HepG2 (cell line): ENCODE data around the gene PTGIR. TPM values are rescaled to one million over a fixed set of nuclear protein-coding genes. Genes with fewer than 3 reads are reported as not detected.

Experiments used
- ATAC-seq: fragments of 200-7000 bp; cut with Tn5 transposase; 3 replicates; pipeline ENCODE4 v1.9.1; 2020; ENCODE audit warnings: mild to moderate bottlenecking, moderate library complexity
- BruUV-seq: library from RNA; stranded (reverse); fragments of 400-500 nt; replicated peaks from 2 replicates; lab custom pipeline; 2021; lab: Mats Ljungman, UMichigan
- CTCF ChIA-PET: fragments of 300-600 bp; formaldehyde crosslinking; extraction: SDS; loops from one replicate; lab custom pipeline; 2021; ENCODE audit warnings: low total read pairs, inconsistent platforms, low intra/inter-chr PET ratio; lab: Yijun Ruan, JAX
- POLR2A ChIA-PET: fragments of 350-600 bp; sonication (Branson Sonifier 250); formaldehyde crosslinking; loops from one replicate; lab custom pipeline; 2020; ENCODE audit warnings: antibody characterized with exemption, inconsistent platforms; lab: Yijun Ruan, JAX
- DNase-seq: peaks from one replicate; pipeline ENCODE4 v3.0.0-alpha.2; 2015; ENCODE audit warnings: low spot score
- FAIRE-seq: peaks from 3 replicates; lab custom pipeline; 2011; peaks lifted over from hg19 to GRCh38; lab: Jason Lieb, UNC
- H2AFZ ChIP-seq: one replicate; pipeline ENCODE4 v1.6.1; 2011; ENCODE audit warnings: low read length, inconsistent platforms
- H3K27ac ChIP-seq: fragments of 300-600 bp; 3 replicates; pipeline ENCODE4 v1.8.0; 2011; ENCODE audit warnings: mixed run types, mild to moderate bottlenecking, mixed read lengths, low read length, inconsistent platforms; ENCODE audit not compliant: insufficient read depth; ENCODE audit errors: extremely low read length
- H3K27me3 ChIP-seq, 2 experiments: fragments of 200-600 bp in 1 of 2; 2 replicates in 1 of 2; 3 replicates in 1 of 2; pipeline versions ENCODE4 v1.6.0 to v1.8.0; 2011; ENCODE audit warnings: low read length in 2 of 2, mild to moderate bottlenecking in 2 of 2, moderate library complexity in 2 of 2, inconsistent platforms in 1 of 2; ENCODE audit not compliant: insufficient read depth in 2 of 2, control insufficient read depth in 1 of 2
- H3K36me3 ChIP-seq, 2 experiments: fragments of 200-600 bp in 1 of 2; replicated peaks in 1 of 2; 2 replicates in 1 of 2; 3 replicates in 1 of 2; pipeline versions ENCODE4 v1.5.1 to v1.8.0; 2011; ENCODE audit warnings: low read length in 2 of 2, inconsistent platforms in 1 of 2; ENCODE audit not compliant: insufficient read depth in 2 of 2, control insufficient read depth in 1 of 2
- H3K4me1 ChIP-seq: 2 replicates; pipeline ENCODE4 v1.5.1; 2012; ENCODE audit warnings: low read length, inconsistent platforms; ENCODE audit not compliant: insufficient read depth
- H3K4me2 ChIP-seq: 2 replicates; pipeline ENCODE4 v1.6.0; 2011; ENCODE audit warnings: low read depth, low read length, inconsistent platforms
- H3K4me3 ChIP-seq, 3 experiments: fragments of 200-600 bp in 1 of 3; sonication (generic), shearing (Covaris generic) in 1 of 3; replicated peaks in 1 of 3; 2 replicates each; pipeline ENCODE4 v1.5.1; 2011 to 2016; ENCODE audit warnings: low read length in 3 of 3, inconsistent platforms in 2 of 3, low read depth in 2 of 3, mild to moderate bottlenecking in 2 of 3, control low read depth in 1 of 3, mixed read lengths in 1 of 3; ENCODE audit not compliant: insufficient read depth in 1 of 3
- H3K79me2 ChIP-seq: one replicate; pipeline ENCODE4 v1.6.1; 2011; ENCODE audit warnings: low read length, inconsistent platforms; ENCODE audit not compliant: insufficient read depth
- H3K9ac ChIP-seq: 2 replicates; pipeline ENCODE4 v1.6.0; 2011; ENCODE audit warnings: mild to moderate bottlenecking, low read depth, low read length, inconsistent platforms; ENCODE audit not compliant: insufficient read depth
- H3K9me3 ChIP-seq: 2 replicates; pipeline ENCODE4 v1.5.1; 2012; ENCODE audit warnings: mild to moderate bottlenecking, low read length
- H4K20me1 ChIP-seq: 2 replicates; pipeline ENCODE4 v1.6.0; 2011; ENCODE audit warnings: inconsistent platforms, mild to moderate bottlenecking, low read length, moderate library complexity; ENCODE audit not compliant: insufficient read depth
- AHR ChIP-seq: IDR thresholded peaks from 2 replicates; pipeline ENCODE4 v1.6.1; 2018; ENCODE audit warnings: missing genetic modification reagents, missing compliant biosample characterization
- ATRX ChIP-seq: sonication (generic); formaldehyde crosslinking; IDR thresholded peaks from 2 replicates; pipeline ENCODE4 v1.4.0; 2020; ENCODE audit warnings: missing genetic modification reagents, borderline replicate concordance
- CENPX ChIP-seq: sonication (generic); formaldehyde crosslinking; IDR thresholded peaks from 2 replicates; pipeline ENCODE4 v1.9.0; 2021; ENCODE audit warnings: mild to moderate bottlenecking, missing genetic modification reagents, moderate library complexity
- ESRRA ChIP-seq: sonication (generic); formaldehyde crosslinking; IDR thresholded peaks from 2 replicates; pipeline ENCODE4 v1.5.1; 2020; ENCODE audit warnings: mild to moderate bottlenecking, low read depth, missing genetic modification reagents
- GABPA ChIP-seq, 2 experiments: IDR thresholded peaks; 2 replicates each; pipeline ENCODE4 v1.6.1; 2011 to 2016; ENCODE audit warnings: low read depth in 2 of 2, low read length in 1 of 2, missing biosample characterization in 1 of 2, missing genetic modification characterization in 1 of 2
- MBNL3 ChIP-seq: fragments of 250-450 bp; sonication (Bioruptor Pico); conservative IDR thresholded peaks from 2 replicates; pipeline ENCODE4 v1.8.0; 2022; ENCODE audit warnings: mild to moderate bottlenecking, inconsistent platforms
- NFIB ChIP-seq: sonication (generic); formaldehyde crosslinking; IDR thresholded peaks from 2 replicates; pipeline ENCODE4 v1.9.0; 2021; ENCODE audit warnings: missing genetic modification reagents, mild to moderate bottlenecking, borderline replicate concordance
- NFRKB ChIP-seq: fragments of 450-650 bp; IDR thresholded peaks from 2 replicates; pipeline ENCODE4 v1.6.1; 2017
- REL ChIP-seq: sonication (generic); formaldehyde crosslinking; conservative IDR thresholded peaks from 2 replicates; pipeline ENCODE4 v1.8.0; 2022; ENCODE audit warnings: mild to moderate bottlenecking, missing genetic modification reagents, moderate library complexity
- SETDB1 ChIP-seq: sonication (generic); formaldehyde crosslinking; IDR thresholded peaks from 2 replicates; pipeline ENCODE4 v1.5.1; 2020; ENCODE audit warnings: missing genetic modification reagents, mild to moderate bottlenecking, borderline replicate concordance
- SIX1 ChIP-seq: sonication (generic); formaldehyde crosslinking; IDR thresholded peaks from 2 replicates; pipeline ENCODE4 v1.4.0; 2020; ENCODE audit warnings: missing genetic modification reagents, borderline replicate concordance
- UBTF ChIP-seq: sonication (generic); formaldehyde crosslinking; IDR thresholded peaks from 2 replicates; pipeline ENCODE4 v1.4.0; 2020; ENCODE audit warnings: mild to moderate bottlenecking, missing genetic modification reagents
- ZNF746 ChIP-seq: sonication (generic); formaldehyde crosslinking; IDR thresholded peaks from 2 replicates; pipeline ENCODE4 v1.8.0; 2022; ENCODE audit warnings: mild to moderate bottlenecking, missing genetic modification reagents
- ZNF878 ChIP-seq: sonication (generic); formaldehyde crosslinking; IDR thresholded peaks from 2 replicates; pipeline ENCODE4 v1.8.1; 2023; ENCODE audit warnings: mild to moderate bottlenecking, missing genetic modification reagents, moderate library complexity
- ZNF891 ChIP-seq: sonication (generic); formaldehyde crosslinking; IDR thresholded peaks from 2 replicates; pipeline ENCODE4 v1.5.0; 2020; ENCODE audit warnings: mild to moderate bottlenecking, missing genetic modification reagents
- ZSCAN25 ChIP-seq: sonication (generic); formaldehyde crosslinking; IDR thresholded peaks from 2 replicates; pipeline ENCODE4 v1.8.0; 2022; ENCODE audit warnings: mild to moderate bottlenecking, missing genetic modification reagents
- WGBS: methylation state at CpG from one replicate; pipeline ENCODE4 v1.1.6; 2017; ENCODE audit warnings: low lambda C conversion rate; 5-methylcytosine and 5-hydroxymethylcytosine counted together
- in situ Hi-C: cut with HindIII; loops from 2 replicates; pipeline ENCODE4 v1.10.0; 2017; ENCODE audit warnings: low pct_unique_long_range_greater_than_20kb; ENCODE audit not compliant: extremely low pct_ligation_motif_present
- intact Hi-C: fragments of 100-400 bp; cut with micrococcal nuclease; formaldehyde crosslinking; loops from one replicate; pipeline ENCODE4 v1.10.0; 2022; ENCODE audit not compliant: unreplicated experiment
- polyA plus RNA-seq, 8 experiments: library from polyadenylated mRNA; depleted of rRNA in 3 of 8; stranded (reverse) in 7 of 8; unstranded in 1 of 8; fragments of >200 nt; fragmentation: Illumina TruSeq in 4 of 8; extraction: Trizol in 4 of 8; gene quantifications; 2 replicates each; pipeline versions ENCODE4 v1.2.1 to v1.2.3, GENCODE V29; 2011 to 2016; ENCODE audit warnings: low read depth in 4 of 8, missing spikeins in 1 of 8, mixed read lengths in 1 of 8; ENCODE audit not compliant: insufficient read depth in 1 of 8
- total RNA-seq, 5 experiments: library from RNA; depleted of rRNA; stranded (reverse); fragments of >200 nt; fragmentation: Illumina TruSeq; extraction: Trizol; gene quantifications; 2 replicates each; pipeline ENCODE4 v1.2.3, GENCODE V29; 2016; ENCODE audit warnings: low read depth in 1 of 5
- TF ChIP-seq, protein P1 (sequence below): sonication (generic); formaldehyde crosslinking; IDR thresholded peaks from 2 replicates; pipeline ENCODE4 v1.5.0; 2020; ENCODE audit warnings: mild to moderate bottlenecking, missing genetic modification reagents, borderline replicate concordance

The PTGIR gene
- total and polyA plus RNA-seq, 2 of the 13 experiments (the other 11 are each of a cell fraction or from before 2014, with no cell fraction given), result not detected

GRCh38 chr19:46600384-46601317 is 24.2 kb downstream of the PTGIR start:
- ChIA-PET POLR2A (interaction anchor here (0.7 to 1.7 kb wide), 10 partner anchors 8 to 513 kb away, joined by 3 to 16 read pairs (median 4); partner anchors contain the start of genes AP2S1, DACT3, SLC1A5 and ZC3H4), CTCF (no interaction called here)
- DNase-seq (peak; percentile 92), ATAC-seq (peak; percentile 80), FAIRE-seq (peak; percentile 8)
- H3K79me2 ChIP-seq, result peaks cover 40% of the 10 kb centered on the region
- H3K27me3 ChIP-seq, result no peaks in the 10 kb centered on the region; a peak in 1 of 5 replicates
- in situ Hi-C loops, result no loop called here
- H3K9me3 ChIP-seq, result peaks cover 12% of the 10 kb centered on the region; the same call in 1 of the 2 replicates
- H3K4me3 ChIP-seq, result peak overlapping the region; percentile 62 to 98 (median 94)
- H3K4me2 ChIP-seq, result peak overlapping the region; percentile 76
- H3K36me3 ChIP-seq, result peaks cover 2 to 7% of the 10 kb centered on the region in 2 experiments; a peak in 4 of 5 replicates
- H4K20me1 ChIP-seq, result peaks cover 14% of the 10 kb centered on the region; the same call in 1 of the 2 replicates
- H3K9ac ChIP-seq, result peak overlapping the region; percentile 98
- peak overlapping the region; percentile 99 for H2AFZ ChIP-seq
- H3K4me1 ChIP-seq, result peaks cover 38% of the 10 kb centered on the region
- intact Hi-C loops, result no loop called here
- 7% methylated on average over 9 of the region's 93 CpGs for WGBS
- H3K27ac ChIP-seq, result peak overlapping the region; percentile 98
- BruUV-seq, result TSS peak; percentile 86
- TF ChIP-seq UBTF (CRISPR knock-in tag) (peak; percentile 67; the same call in 1 of the 2 replicates), SETDB1 (no peak), ESRRA (CRISPR knock-in tag) (no peak; the same call in 1 of the 2 replicates), ZNF891 (CRISPR knock-in tag) (no peak), SIX1 (no peak), ZNF746 (CRISPR knock-in tag) (0 out of 2 replicates have a peak, but pooled peaks have one; percentile 81), ZSCAN25 (CRISPR knock-in tag) (peak; percentile 84), MBNL3 (CRISPR knock-in tag) (0 out of 2 replicates have a peak, but pooled peaks have one; percentile 38), NFRKB (no peak), ATRX (CRISPR knock-in tag) (no peak), ZNF878 (CRISPR knock-in tag) (no peak), GABPA (IDR thresholded peaks at IDR 0.05; ENCODE audit: low read depth, low read length) (no peak), GABPA (CRISPR knock-in tag; IDR thresholded peaks at IDR 0.05; ENCODE audit: low read depth) (no peak), NFIB (CRISPR knock-in tag) (no peak), CENPX (CRISPR knock-in tag) (no peak), AHR (CRISPR knock-in tag) (peak; percentile 44; the same call in 1 of the 2 replicates), REL (0 out of 2 replicates have a peak, but pooled peaks have one; percentile 50)
- TF ChIP-seq, protein P1, sequence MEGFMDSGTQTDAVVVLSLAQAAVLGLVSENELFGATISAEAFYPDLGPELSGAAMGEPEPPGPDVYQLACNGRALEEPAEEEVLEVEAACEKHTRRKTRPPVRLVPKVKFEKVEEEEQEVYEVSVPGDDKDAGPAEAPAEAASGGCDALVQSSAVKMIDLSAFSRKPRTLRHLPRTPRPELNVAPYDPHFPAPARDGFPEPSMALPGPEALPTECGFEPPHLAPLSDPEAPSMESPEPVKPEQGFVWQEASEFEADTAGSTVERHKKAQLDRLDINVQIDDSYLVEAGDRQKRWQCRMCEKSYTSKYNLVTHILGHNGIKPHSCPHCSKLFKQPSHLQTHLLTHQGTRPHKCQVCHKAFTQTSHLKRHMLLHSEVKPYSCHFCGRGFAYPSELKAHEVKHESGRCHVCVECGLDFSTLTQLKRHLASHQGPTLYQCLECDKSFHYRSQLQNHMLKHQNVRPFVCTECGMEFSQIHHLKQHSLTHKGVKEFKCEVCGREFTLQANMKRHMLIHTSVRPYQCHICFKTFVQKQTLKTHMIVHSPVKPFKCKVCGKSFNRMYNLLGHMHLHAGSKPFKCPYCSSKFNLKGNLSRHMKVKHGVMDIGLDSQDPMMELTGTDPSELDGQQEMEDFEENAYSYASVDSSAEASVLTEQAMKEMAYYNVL, result no peak
